HG03354 (cell line): ENCODE measurements around the gene PRKCQ.
"Not testable (repeated sequence)": the region's sequence is repeated elsewhere in the genome, so short reads cannot be mapped to it uniquely, and the experiment has no call there.

Experiments used
- ATAC-seq: cut with Tn5 transposase; IDR thresholded peaks from one replicate; pipeline ENCODE4 v1.9.1; 2021; ENCODE audit warnings: mild to moderate bottlenecking; ENCODE audit not compliant: unreplicated experiment, poor library complexity, severe bottlenecking

Gene PRKCQ

GRCh38 chr10:6470894-6471618, 109.0 kb downstream of the PRKCQ start:
- ATAC-seq, result no peak

- no peak for ATAC-seq
Measured at GRCh38 chr10:6469661-6470060, 110.4 kb downstream of the PRKCQ start.

- ATAC-seq, result no peak
Measured at GRCh38 chr10:6465854-6466601, 114.0 kb downstream of the PRKCQ start.

GRCh38 chr10:6465437-6465836, 114.6 kb downstream of the PRKCQ start:
- no peak for ATAC-seq

GRCh38 chr10:6464862-6465430, 115.1 kb downstream of the PRKCQ start:
- no peak for ATAC-seq

GRCh38 chr10:6463366-6463765, 116.7 kb downstream of the PRKCQ start:
- ATAC-seq, result no peak

GRCh38 chr10:6461961-6462360, 118.1 kb downstream of the PRKCQ start:
- no peak for ATAC-seq

GRCh38 chr10:6460861-6461409, 119.1 kb downstream of the PRKCQ start:
- no peak for ATAC-seq

- ATAC-seq, result no peak
Measured at GRCh38 chr10:6458814-6459213, 121.3 kb downstream of the PRKCQ start.

- no peak for ATAC-seq
Measured at GRCh38 chr10:6457376-6457775, 122.7 kb downstream of the PRKCQ start.

- no peak for ATAC-seq
Measured at GRCh38 chr10:6456067-6456466, 124.0 kb downstream of the PRKCQ start.

GRCh38 chr10:6455592-6455991, 124.5 kb downstream of the PRKCQ start:
- ATAC-seq, result no peak

- ATAC-seq, result no peak
Measured at GRCh38 chr10:6446711-6447110, 133.4 kb downstream of the PRKCQ start.

GRCh38 chr10:6445671-6446316, 134.3 kb downstream of the PRKCQ start:
- peak; percentile 44 for ATAC-seq

- not testable (repeated sequence) for ATAC-seq
Measured at GRCh38 chr10:6439875-6440274, 140.2 kb downstream of the PRKCQ start.

- ATAC-seq, result no peak
Measured at GRCh38 chr10:6431861-6432260, 148.2 kb downstream of the PRKCQ start.

GRCh38 chr10:6431186-6431585, 148.9 kb downstream of the PRKCQ start:
- no peak for ATAC-seq

GRCh38 chr10:6430423-6430980, 149.6 kb downstream of the PRKCQ start:
- no peak for ATAC-seq

- ATAC-seq, result no peak
Measured at GRCh38 chr10:6427357-6427959, 152.6 kb downstream of the PRKCQ start.
